H9 (cell line): ENCODE measurements around the gene FBLN1. TPM values are rescaled to one million over a fixed set of nuclear protein-coding genes. Genes with fewer than 3 reads are reported as not detected.

Experiments
- DNase-seq: peaks from one replicate; pipeline ENCODE4 v3.0.0-alpha.2; 2017
- H2AFZ ChIP-seq: one replicate; pipeline ENCODE4 v1.6.1; 2013; ENCODE audit warnings: mild to moderate bottlenecking, low read length, control low read depth, moderate library complexity
- H2AK5ac ChIP-seq: 2 replicates; pipeline ENCODE4 v1.6.1; 2013; ENCODE audit warnings: low read length, control low read depth, mixed read lengths; ENCODE audit not compliant: insufficient read length
- H2BK120ac ChIP-seq: one replicate; pipeline ENCODE4 v1.6.1; 2013; ENCODE audit warnings: low read depth, mild to moderate bottlenecking, low read length, control low read depth, inconsistent platforms; ENCODE audit not compliant: poor library complexity, severe bottlenecking
- H2BK12ac ChIP-seq: 2 replicates; pipeline ENCODE4 v1.6.1; 2013; ENCODE audit warnings: low read length, control low read depth, mixed read lengths, low read depth; ENCODE audit not compliant: insufficient read length
- H2BK15ac ChIP-seq: 2 replicates; pipeline ENCODE4 v1.6.1; 2013; ENCODE audit warnings: low read depth, low read length, control low read depth
- H2BK20ac ChIP-seq: one replicate; pipeline ENCODE4 v1.6.1; 2013; ENCODE audit warnings: low read depth, mild to moderate bottlenecking, low read length, control low read depth, inconsistent platforms; ENCODE audit not compliant: poor library complexity, severe bottlenecking
- H2BK5ac ChIP-seq: 2 replicates; pipeline ENCODE4 v1.6.1; 2013; ENCODE audit warnings: low read length, control low read depth, mixed read lengths; ENCODE audit not compliant: insufficient read length
- H3K14ac ChIP-seq: 2 replicates; pipeline ENCODE4 v1.6.1; 2013; ENCODE audit warnings: low read length, control low read depth; ENCODE audit not compliant: insufficient read depth
- H3K18ac ChIP-seq: 2 replicates; pipeline ENCODE4 v1.6.1; 2013; ENCODE audit warnings: low read depth, mild to moderate bottlenecking, mixed read lengths, low read length, control low read depth; ENCODE audit not compliant: insufficient read length
- H3K23ac ChIP-seq: 2 replicates; pipeline ENCODE4 v1.6.1; 2013; ENCODE audit warnings: low read length, control low read depth, mixed read lengths, low read depth; ENCODE audit not compliant: insufficient read length
- H3K23me2 ChIP-seq: 2 replicates; pipeline ENCODE4 v1.6.1; 2013; ENCODE audit warnings: low read depth, mild to moderate bottlenecking, mixed read lengths, low read length, control low read depth; ENCODE audit not compliant: insufficient read length, poor library complexity, severe bottlenecking
- H3K27ac ChIP-seq: 2 replicates; pipeline ENCODE4 v1.5.1; 2013; ENCODE audit warnings: low read length, control low read depth, mixed read lengths, low read depth; ENCODE audit not compliant: insufficient read length
- H3K27me3 ChIP-seq: 2 replicates; pipeline ENCODE4 v1.6.1; 2013; ENCODE audit warnings: low read length, control low read depth, inconsistent platforms; ENCODE audit not compliant: insufficient read depth
- H3K4ac ChIP-seq: 2 replicates; pipeline ENCODE4 v1.6.1; 2013; ENCODE audit warnings: low read depth, mild to moderate bottlenecking, control low read depth, inconsistent platforms, low read length, moderate library complexity
- H3K4me1 ChIP-seq: 2 replicates; pipeline ENCODE4 v1.6.1; 2013; ENCODE audit warnings: low read length, control low read depth, inconsistent platforms; ENCODE audit not compliant: insufficient read depth
- H3K4me2 ChIP-seq: 2 replicates; pipeline ENCODE4 v1.6.1; 2013; ENCODE audit warnings: low read length, control low read depth, mixed read lengths; ENCODE audit not compliant: insufficient read length, insufficient read depth
- H3K56ac ChIP-seq: 2 replicates; pipeline ENCODE4 v1.6.1; 2013; ENCODE audit warnings: low read depth, mild to moderate bottlenecking, mixed read lengths, low read length, control low read depth; ENCODE audit not compliant: insufficient read length
- H3K79me1 ChIP-seq: 2 replicates; pipeline ENCODE4 v1.6.1; 2013; ENCODE audit warnings: low read depth, mild to moderate bottlenecking, moderate library complexity, low read length, control low read depth, inconsistent platforms; ENCODE audit not compliant: insufficient read depth, poor library complexity, severe bottlenecking
- H3K79me2 ChIP-seq: 2 replicates; pipeline ENCODE4 v1.6.1; 2013; ENCODE audit warnings: low read length, control low read depth, inconsistent platforms; ENCODE audit not compliant: insufficient read depth
- H3K9ac ChIP-seq: 2 replicates; pipeline ENCODE4 v1.6.1; 2013; ENCODE audit warnings: low read length, control low read depth, mixed read lengths; ENCODE audit not compliant: insufficient read length; ENCODE audit errors: extremely low read depth
- H3K9me3 ChIP-seq: one replicate; pipeline ENCODE4 v1.6.1; 2013; ENCODE audit warnings: low read depth, low read length, inconsistent platforms; ENCODE audit not compliant: control insufficient read depth
- H3T11ph ChIP-seq: one replicate; pipeline ENCODE4 v1.6.1; 2013; ENCODE audit warnings: mild to moderate bottlenecking, low read length, control low read depth, inconsistent platforms
- H4K20me1 ChIP-seq: one replicate; pipeline ENCODE4 v1.6.1; 2013; ENCODE audit not compliant: control insufficient read depth, insufficient read length, insufficient read depth
- H4K5ac ChIP-seq: 2 replicates; pipeline ENCODE4 v1.6.1; 2013; ENCODE audit warnings: low read depth, mild to moderate bottlenecking, mixed read lengths, low read length, control low read depth; ENCODE audit not compliant: insufficient read length
- H4K8ac ChIP-seq: replicated peaks from 2 replicates; pipeline ENCODE4 v1.6.1; 2013; ENCODE audit warnings: low read length, control low read depth, mixed read lengths, low read depth; ENCODE audit not compliant: insufficient read length
- H4K91ac ChIP-seq: 2 replicates; pipeline ENCODE4 v1.6.1; 2013; ENCODE audit warnings: low read depth, mild to moderate bottlenecking, moderate library complexity, mixed read lengths, low read length, control low read depth; ENCODE audit not compliant: insufficient read length
- H3K27ac Mint-ChIP-seq, 3 experiments: 2 replicates in 2 of 3; 3 replicates in 1 of 3; pipeline ENCODE4 v1.8.0; 2020 to 2021; ENCODE audit warnings: mixed read lengths in 3 of 3, mild to moderate bottlenecking in 1 of 3, moderate library complexity in 1 of 3
- H3K27me3 Mint-ChIP-seq: 2 replicates; pipeline ENCODE4 v1.8.0; 2021; ENCODE audit warnings: low read depth, mild to moderate bottlenecking, moderate library complexity, mixed read lengths
- H3K36me3 Mint-ChIP-seq, 3 experiments: 2 replicates in 2 of 3; 3 replicates in 1 of 3; pipeline ENCODE4 v1.8.0; 2020 to 2021; ENCODE audit warnings: low read depth in 3 of 3, mixed read lengths in 3 of 3; ENCODE audit not compliant: insufficient read depth in 1 of 3
- H3K4me1 Mint-ChIP-seq, 2 experiments: 2 replicates each; pipeline ENCODE4 v1.8.0; 2020; ENCODE audit warnings: mixed read lengths in 2 of 2
- H3K4me3 Mint-ChIP-seq, 2 experiments: 2 replicates in 1 of 2; 3 replicates in 1 of 2; pipeline ENCODE4 v1.8.0; 2020 to 2021; ENCODE audit warnings: mild to moderate bottlenecking in 2 of 2, mixed read lengths in 2 of 2, moderate library complexity in 1 of 2
- H3K9me3 Mint-ChIP-seq, 2 experiments: 2 replicates in 1 of 2; 3 replicates in 1 of 2; pipeline ENCODE4 v1.8.0; 2020; ENCODE audit warnings: mild to moderate bottlenecking in 2 of 2, mixed read lengths in 2 of 2, moderate library complexity in 1 of 2
- CTCF ChIP-seq: fragments of 200-600 bp; sonication (generic); conservative IDR thresholded peaks from 3 replicates; pipeline ENCODE4 v1.8.0; 2021; ENCODE audit warnings: antibody characterized with exemption, mild to moderate bottlenecking
- WGBS: extraction: QIAGEN DNeasy Blood & Tissue Kit; methylation state at CpG from one replicate; pipeline ENCODE4 v1.1.7; 2013; ENCODE audit warnings: missing lambda C conversion rate, low lambda C conversion rate, mixed read lengths; ENCODE audit not compliant: insufficient read length; ENCODE audit errors: extremely low coverage; 5-methylcytosine and 5-hydroxymethylcytosine counted together
- total RNA-seq: library from RNA; stranded (reverse); gene quantifications from 2 replicates; pipeline ENCODE4 v1.2.1, GENCODE V29; 2021

The FBLN1 gene
- total RNA-seq, 1 experiment from 2014 or later = 140 TPM

- Histone ChIP-seq H2BK12ac (no peak overlapping the region), H3K27ac (no peak overlapping the region), H4K8ac (no peak overlapping the region), H3K4me2 (no peak overlapping the region), H2AFZ (no peak overlapping the region), H3K4me1 (peaks cover 3% of the 10 kb centered on the region; the same call in 1 of the 2 replicates), H3K4ac (no peak overlapping the region), H4K5ac (no peak overlapping the region), H3K23ac (no peak overlapping the region), H3K27me3 (no peaks in the 10 kb centered on the region), H2BK120ac (no peak overlapping the region), H3K56ac (no peak overlapping the region), H3K9me3 (no peaks in the 10 kb centered on the region), H2BK20ac (no peak overlapping the region), H3K18ac (no peak overlapping the region), H3K23me2 (no peaks in the 10 kb centered on the region), H3K14ac (no peak overlapping the region), H4K91ac (no peak overlapping the region), H2BK15ac (no peak overlapping the region), H3T11ph (no peak overlapping the region), H4K20me1 (no peaks in the 10 kb centered on the region), H2AK5ac (no peak overlapping the region), H3K79me2 (no peaks in the 10 kb centered on the region; the same call in 1 of the 2 replicates), H3K9ac (no peak overlapping the region), H3K79me1 (peaks cover 5% of the 10 kb centered on the region), H2BK5ac (no peak overlapping the region)
- no peak overlapping the region for H3K4me3 Mint-ChIP-seq
- H3K4me1 Mint-ChIP-seq = peaks cover 37 to 41% of the 10 kb centered on the region in 2 experiments
- no peak for DNase-seq
- H3K27me3 Mint-ChIP-seq = no peaks in the 10 kb centered on the region
- WGBS = no CpG with 5 or more reads among the region's 7 CpGs
- TF ChIP-seq CTCF = no peak
- no peaks in the 10 kb centered on the region for H3K9me3 Mint-ChIP-seq
- peaks cover 21 to 55% (median 44%) of the 10 kb centered on the region in 3 experiments for H3K36me3 Mint-ChIP-seq
- peak overlapping the region; percentile 49 to 96 (median 52); a peak in 4 of 7 replicates for H3K27ac Mint-ChIP-seq
Observed at GRCh38 chr22:45518136-45518535, 15.5 kb downstream of the FBLN1 start.
